Glutamatergic neuron (in vitro differentiated cells): ENCODE results near the gene DLG4. TPM values are rescaled to one million over a fixed set of nuclear protein-coding genes. Genes with fewer than 3 reads are reported as not detected.
A peak's percentile ranks its signal among the peaks of the same experiment; 100 is the strongest.

ENCODE experiments used
- DNase-seq: peaks from one replicate; pipeline ENCODE4 v3.0.0; 2022
- H3K27ac Mint-ChIP-seq: one replicate; pipeline ENCODE4 v1.8.0; 2020; ENCODE audit warnings: mild to moderate bottlenecking, mixed read lengths, inconsistent platforms; ENCODE audit not compliant: unreplicated experiment
- H3K27me3 Mint-ChIP-seq: one replicate; pipeline ENCODE4 v1.8.0; 2020; ENCODE audit warnings: mild to moderate bottlenecking, moderate library complexity, mixed read lengths, inconsistent platforms; ENCODE audit not compliant: unreplicated experiment
- H3K36me3 Mint-ChIP-seq: one replicate; pipeline ENCODE4 v1.8.0; 2020; ENCODE audit warnings: mild to moderate bottlenecking, mixed read lengths, inconsistent platforms; ENCODE audit not compliant: unreplicated experiment
- H3K4me1 Mint-ChIP-seq: one replicate; pipeline ENCODE4 v1.8.0; 2020; ENCODE audit warnings: mild to moderate bottlenecking, low read depth, mixed read lengths, inconsistent platforms; ENCODE audit not compliant: unreplicated experiment
- H3K4me3 Mint-ChIP-seq: one replicate; pipeline ENCODE4 v1.8.0; 2020; ENCODE audit warnings: mild to moderate bottlenecking, mixed read lengths, inconsistent platforms; ENCODE audit not compliant: unreplicated experiment
- H3K9me3 Mint-ChIP-seq: one replicate; pipeline ENCODE4 v1.8.0; 2020; ENCODE audit warnings: mild to moderate bottlenecking, moderate library complexity, mixed read lengths, inconsistent platforms; ENCODE audit not compliant: unreplicated experiment
- CTCF ChIP-seq: fragments of 200-600 bp; sonication (generic); IDR thresholded peaks from one replicate; pipeline ENCODE4 v1.5.0; 2021; ENCODE audit not compliant: partially characterized antibody, unreplicated experiment
- total RNA-seq: library from RNA; stranded (reverse); fragmentation: NEBNext Ultra II Directional; extraction: Animal tissue kit (Norgen Biotek cat#: 25700); gene quantifications from one replicate; pipeline ENCODE4 v1.2.1, GENCODE V29; 2021; ENCODE audit not compliant: unreplicated experiment

DLG4 gene
- total RNA-seq, 1 donor from 2014 or later: 157 TPM

GRCh38 chr17:7242717-7243452 is 23.2 kb upstream of the DLG4 start:
- Mint-ChIP-seq H3K27me3 (peaks cover 36% of the 10 kb centered on the region), H3K4me1 (peaks cover 31% of the 10 kb centered on the region), H3K4me3 (peak overlapping the region; percentile 99), H3K27ac (peak overlapping the region; percentile 100), H3K9me3 (peaks cover 37% of the 10 kb centered on the region), H3K36me3 (peaks cover 13% of the 10 kb centered on the region)
- TF ChIP-seq CTCF: peak; percentile 11
- DNase-seq: peak; percentile 95

- Mint-ChIP-seq H3K9me3 (peaks cover 40% of the 10 kb centered on the region), H3K27ac (peak within 1 kb of the TSS; percentile 100), H3K4me3 (peak within 1 kb of the TSS; percentile 99), H3K27me3 (peaks cover 39% of the 10 kb centered on the region), H3K36me3 (peaks cover 15% of the 10 kb centered on the region), H3K4me1 (peaks cover 33% of the 10 kb centered on the region)
- DNase-seq: peak; percentile 92
- no peak for TF ChIP-seq CTCF
These were observed 22.4 kb upstream of the DLG4 start, which contains the start of gene GABARAP for GRCh38 chr17:7241783-7242716. GABARAP (minus strand) TSS chr17:7242449; CDS start chr17:7242330, 119 bp downstream.

GRCh38 chr17:7241090-7241733 is 21.6 kb upstream of the DLG4 start:
- Mint-ChIP-seq H3K4me3 (peak overlapping the region; percentile 99), H3K36me3 (peaks cover 17% of the 10 kb centered on the region), H3K27ac (peak overlapping the region; percentile 100), H3K27me3 (peaks cover 38% of the 10 kb centered on the region), H3K9me3 (peaks cover 36% of the 10 kb centered on the region), H3K4me1 (peaks cover 29% of the 10 kb centered on the region)
- DNase-seq: no peak
- TF ChIP-seq CTCF: no peak

- H3K4me1 Mint-ChIP-seq: peaks cover 23% of the 10 kb centered on the region
- no peak for DNase-seq
- H3K27ac Mint-ChIP-seq: peak overlapping the region; percentile 100
- peaks cover 36% of the 10 kb centered on the region for H3K27me3 Mint-ChIP-seq
- H3K9me3 Mint-ChIP-seq: peaks cover 39% of the 10 kb centered on the region
- TF ChIP-seq CTCF: no peak
- H3K36me3 Mint-ChIP-seq: peaks cover 15% of the 10 kb centered on the region
- H3K4me3 Mint-ChIP-seq: peak overlapping the region; percentile 99
These were observed 20.7 kb upstream of the DLG4 start for GRCh38 chr17:7240375-7240774.
